Right ventricle myocardium inferior (tissue), 1 donor: ENCODE results near the gene CASR. TPM values are rescaled to one million over a fixed set of nuclear protein-coding genes. Genes with fewer than 3 reads are reported as not detected.

Source experiments
- ATAC-seq: fragments of 200-7000 bp; cut with Tn5 transposase; one replicate; pipeline ENCODE4 v1.9.1; 2020; ENCODE audit warnings: mild to moderate bottlenecking, moderate library complexity
- DNase-seq: peaks from one replicate; pipeline ENCODE4 v3.0.0; 2021; ENCODE audit errors: missing footprints
- intact Hi-C: fragments of 100-400 bp; cut with DNase I; formaldehyde crosslinking; loops from one replicate; pipeline ENCODE4 v1.11.0; 2022
- total RNA-seq: library from RNA; stranded (reverse); fragmentation: NEBNext Ultra II Directional; extraction: Animal tissue kit (Norgen Biotek cat#: 25700); gene quantifications from one replicate; pipeline ENCODE4 v1.2.1, GENCODE V29; 2021
- donor health status: DM: no; HTN: yes; CAD: no; lungs with severe emphysema.

The CASR gene
- total RNA-seq, 1 donor from 2014 or later, result not detected

DNA sequence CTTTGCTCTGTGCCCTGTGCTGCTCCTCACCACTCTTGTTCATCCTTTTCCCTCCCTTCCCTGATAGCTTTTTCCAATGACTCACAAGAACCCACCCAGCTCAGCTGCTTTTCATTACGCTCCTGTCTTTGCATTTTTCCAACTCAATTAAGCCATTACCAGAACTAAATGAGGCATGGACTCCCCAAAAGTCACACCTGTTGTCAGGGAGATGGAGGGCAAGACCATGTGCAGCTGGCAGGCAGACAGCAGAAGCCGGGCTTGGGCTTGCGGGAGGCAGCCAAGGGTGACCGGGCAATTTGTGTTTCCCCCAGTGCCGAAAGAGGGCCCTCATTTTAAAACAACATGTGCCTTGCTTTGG, 64.3 kb downstream of the CASR start:
- intact Hi-C loops, result no loop called here
- DNase-seq (no peak), ATAC-seq (no peak)

DNA sequence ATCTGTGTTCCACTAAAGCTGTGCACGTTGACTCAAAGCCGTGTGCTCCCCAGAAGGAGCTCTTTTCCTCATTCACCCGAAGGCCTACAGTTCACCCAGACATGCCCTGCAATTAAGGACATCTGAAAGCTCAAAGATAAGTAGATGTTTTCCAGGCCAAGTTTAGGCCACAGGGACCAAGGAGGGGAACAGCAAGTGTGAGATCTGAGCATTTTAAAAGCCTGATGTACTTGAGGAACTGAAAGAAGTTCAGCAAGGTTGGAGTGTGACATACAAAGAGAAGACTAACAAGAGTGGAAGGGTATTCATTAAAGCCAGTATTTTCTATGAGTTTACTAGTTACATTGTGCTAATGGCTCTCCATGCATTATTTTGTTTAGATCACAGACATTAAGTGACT, 68.0 kb downstream of the CASR start:
- intact Hi-C loops, result loop anchor here (10.0 kb wide), 1 partner anchor 417 kb away; the partner anchor contains the start of genes EAF2 and IQCB1
- DNase-seq (no peak), ATAC-seq (no peak)

DNA sequence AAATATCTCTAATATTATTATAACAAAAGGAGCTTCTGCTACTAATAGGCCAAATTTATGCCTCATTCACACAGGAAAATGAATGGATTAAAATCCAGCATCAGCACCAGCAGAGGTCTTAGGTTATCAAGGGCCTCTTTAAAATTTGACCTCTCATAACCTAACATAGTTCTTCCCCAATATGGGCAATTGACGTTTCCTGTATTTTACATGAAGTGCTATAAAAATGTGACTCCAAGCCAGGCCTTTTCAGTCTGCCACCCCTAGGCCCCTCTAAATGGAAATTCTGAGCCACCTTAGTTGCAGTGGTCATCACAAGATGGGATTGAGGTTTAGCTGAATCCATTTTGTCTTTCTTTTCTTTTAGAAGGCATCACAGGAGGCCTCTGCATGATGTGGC, 70.1 kb downstream of the CASR start:
- ATAC-seq (no peak), DNase-seq (no peak)
- intact Hi-C loops, result loop anchor here (10.0 kb wide), 1 partner anchor 419 kb away; the partner anchor contains the start of genes EAF2 and IQCB1

DNA sequence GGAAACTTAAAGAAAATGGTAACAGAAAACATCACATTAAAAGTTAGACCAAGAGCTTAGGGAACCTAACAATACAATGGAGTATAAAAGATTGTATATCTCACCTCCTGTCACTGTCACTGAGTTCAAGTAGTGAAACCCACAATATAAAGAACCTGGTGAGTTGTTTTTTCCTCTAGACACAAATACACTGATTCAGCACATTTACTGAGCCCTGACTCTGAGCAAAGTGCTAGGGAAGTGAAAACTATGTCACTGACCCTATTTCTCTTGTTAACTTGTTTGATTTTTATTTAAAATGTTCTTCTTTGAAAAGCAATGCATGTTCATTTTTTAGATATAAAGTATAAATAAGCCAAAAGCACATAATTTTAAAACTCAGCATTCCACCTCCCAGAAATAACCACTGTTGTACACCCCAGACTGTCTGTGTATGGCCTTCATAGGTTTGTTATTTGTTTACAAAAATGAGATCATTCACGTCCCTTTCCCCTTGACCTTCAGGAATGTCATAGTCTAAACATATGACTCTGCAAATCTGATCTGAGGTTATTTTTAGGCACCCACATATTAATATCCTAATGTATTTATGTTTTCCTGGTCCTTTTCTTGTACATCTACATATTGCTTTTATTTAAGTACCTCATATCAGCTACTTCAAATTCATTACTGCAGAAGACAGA, 72.4 kb downstream of the CASR start:
- intact Hi-C loops, result loop anchor here (10.0 kb wide), 1 partner anchor 421 kb away; the partner anchor contains the start of genes EAF2 and IQCB1
- DNase-seq, result no peak
- no peak for ATAC-seq

DNA sequence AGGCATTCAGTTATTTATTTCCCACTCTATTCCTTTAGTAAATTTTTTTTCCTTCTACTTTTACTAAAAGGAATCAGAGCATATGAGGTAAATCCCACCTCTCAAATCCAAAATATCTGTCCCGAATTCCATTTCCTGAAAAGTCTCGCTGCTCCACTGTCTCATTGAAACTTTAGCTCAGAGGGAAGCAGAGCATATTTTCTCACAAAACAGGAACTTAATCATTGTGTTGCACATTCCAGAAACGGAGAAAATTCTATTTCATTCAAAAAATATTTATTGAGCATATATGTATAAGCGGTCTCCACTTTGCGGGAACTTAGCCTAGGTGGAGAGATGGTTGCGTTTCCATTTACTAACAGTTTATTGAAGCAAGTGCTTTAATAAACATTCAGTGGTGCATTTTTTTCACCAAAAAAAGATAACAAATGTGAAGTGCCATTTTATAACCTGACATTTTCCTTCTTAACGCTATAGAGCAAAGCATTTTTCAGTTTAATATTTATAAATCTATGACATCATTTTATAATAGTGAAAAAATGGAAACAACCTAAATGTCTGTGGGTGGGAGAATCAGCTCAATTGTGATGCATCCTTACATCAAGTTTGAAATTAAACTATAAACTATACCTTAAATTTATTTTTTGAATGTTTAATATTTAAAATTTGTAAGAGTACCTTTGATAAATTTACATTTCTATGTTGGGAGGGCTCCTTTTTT, 74.3 kb downstream of the CASR start:
- DNase-seq, result no peak
- ATAC-seq, result no peak
- intact Hi-C loops, result loop anchor here (10.0 kb wide), 1 partner anchor 423 kb away; the partner anchor contains the start of genes EAF2 and IQCB1

DNA sequence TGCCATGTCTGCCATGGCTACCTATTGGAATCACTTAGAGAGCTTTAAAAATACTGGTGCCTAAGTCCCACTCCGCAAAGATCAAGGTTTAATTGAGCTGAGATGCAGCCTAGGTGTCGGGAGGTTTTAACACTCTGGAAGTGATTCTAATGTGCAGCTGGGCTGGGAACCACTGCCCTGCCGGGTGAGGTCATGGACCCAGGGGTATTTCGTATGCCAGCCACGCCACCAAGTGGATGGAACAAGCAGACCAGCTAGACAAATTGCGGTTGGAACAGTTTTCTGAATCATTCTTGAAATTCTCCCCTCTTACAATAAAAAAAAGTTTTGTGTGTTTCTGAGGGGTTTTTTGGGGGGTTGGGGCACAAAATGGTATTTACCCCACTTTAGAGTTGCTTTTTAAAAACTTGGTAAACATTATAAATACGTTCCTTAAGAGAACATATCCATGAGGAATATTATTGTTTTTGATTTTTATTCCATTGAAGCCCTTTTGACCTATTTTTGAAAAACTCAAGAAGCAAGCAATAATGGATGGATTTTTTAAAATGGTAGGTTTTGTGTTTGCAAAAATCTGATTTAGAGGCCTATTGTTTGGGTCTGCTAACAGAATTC, 75.4 kb downstream of the CASR start:
- intact Hi-C loops, result loop anchor here (10.0 kb wide), 1 partner anchor 424 kb away; the partner anchor contains the start of genes EAF2 and IQCB1
- peak; percentile 87 for DNase-seq
- peak; percentile 92 for ATAC-seq

DNA sequence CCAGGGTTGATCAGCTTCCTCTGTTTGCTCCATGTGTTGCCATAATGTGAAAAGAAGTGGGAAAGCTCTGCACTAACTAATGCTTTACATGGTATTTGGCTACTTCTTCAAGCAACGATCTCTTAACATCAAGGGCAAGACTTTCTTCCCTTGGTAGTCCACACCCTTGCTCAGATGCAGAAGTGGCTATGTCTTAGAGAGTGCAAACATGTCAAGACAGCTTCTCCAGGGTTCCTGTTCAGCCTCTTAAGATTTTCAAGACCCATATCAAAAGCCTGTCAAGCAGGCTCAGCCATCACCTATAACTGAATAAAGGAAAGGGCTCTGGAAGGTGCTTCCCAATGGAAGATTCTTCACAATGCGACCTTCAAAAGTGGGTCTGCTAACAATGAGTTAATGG, 76.7 kb downstream of the CASR start:
- ATAC-seq, result no peak
- intact Hi-C loops, result no loop called here
- DNase-seq, result no peak

DNA sequence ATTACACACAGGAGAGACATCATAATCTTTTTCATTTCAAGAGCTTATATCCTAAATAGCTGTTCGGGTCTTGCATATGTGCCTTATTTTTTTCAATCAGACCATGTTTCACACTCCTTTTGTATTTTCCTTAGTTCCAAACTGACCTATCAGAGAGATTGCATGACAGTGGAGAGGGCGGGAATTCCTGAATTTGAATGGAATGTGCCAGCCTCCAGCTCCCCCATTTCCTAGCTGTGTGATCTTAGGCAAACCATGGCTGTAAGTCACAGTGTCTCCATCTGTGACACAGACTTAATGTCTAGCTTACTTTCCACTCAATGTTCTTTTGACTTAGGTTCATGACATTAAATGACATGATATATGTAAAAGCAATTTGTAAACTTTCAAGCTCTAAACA, 79.6 kb downstream of the CASR start:
- ATAC-seq (no peak), DNase-seq (no peak)
- intact Hi-C loops, result no loop called here

DNA sequence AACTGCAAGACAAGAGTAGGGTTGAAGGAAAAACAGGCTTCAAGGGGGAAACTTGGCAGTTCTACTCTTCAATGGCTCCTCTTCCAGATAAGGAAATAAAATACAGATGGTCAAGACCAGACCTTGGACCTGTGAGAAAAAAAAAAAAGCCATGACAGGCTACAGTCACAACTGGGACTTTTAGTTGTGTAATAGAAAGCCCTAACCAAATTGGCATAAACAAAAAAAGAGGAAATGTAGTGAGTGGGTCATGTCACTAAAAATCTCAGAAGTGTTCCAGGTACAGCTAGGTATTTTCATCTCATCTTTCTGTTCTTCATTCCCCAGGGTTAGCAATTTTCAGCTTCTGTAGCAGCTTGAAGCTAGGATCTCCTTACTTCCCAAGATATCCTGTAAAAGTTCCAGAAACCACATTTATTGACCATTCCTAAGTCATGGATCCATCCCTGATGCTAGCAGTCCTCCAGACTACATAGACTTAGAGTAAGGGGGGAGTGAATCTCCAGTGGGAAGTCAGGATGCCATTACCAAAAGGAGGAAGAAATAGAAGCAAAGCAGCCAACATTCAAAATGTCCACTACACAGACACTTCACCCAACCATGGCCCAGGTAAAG, 80.6 kb downstream of the CASR start:
- no peak for DNase-seq
- no peak for ATAC-seq
- intact Hi-C loops, result no loop called here

DNA sequence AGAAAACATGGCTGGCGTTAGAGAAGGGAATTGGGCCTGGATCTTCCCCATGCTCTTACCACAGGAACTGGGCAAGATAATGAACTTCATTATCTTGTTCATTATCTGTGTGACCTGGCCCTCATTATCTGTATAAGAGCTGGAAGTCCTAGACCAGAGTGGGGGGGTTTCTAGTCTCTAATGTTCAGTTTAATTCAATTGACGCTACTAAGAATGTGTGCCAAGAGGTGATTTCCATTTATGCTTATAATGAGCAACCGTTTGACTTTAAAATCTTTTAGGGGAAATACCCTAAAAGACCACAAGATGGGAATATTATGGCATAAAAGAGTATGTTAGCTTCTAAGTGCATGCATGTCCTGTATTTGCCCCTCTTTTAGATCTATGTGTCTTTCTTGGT, 82.5 kb downstream of the CASR start:
- ATAC-seq, result no peak
- intact Hi-C loops, result no loop called here

DNA sequence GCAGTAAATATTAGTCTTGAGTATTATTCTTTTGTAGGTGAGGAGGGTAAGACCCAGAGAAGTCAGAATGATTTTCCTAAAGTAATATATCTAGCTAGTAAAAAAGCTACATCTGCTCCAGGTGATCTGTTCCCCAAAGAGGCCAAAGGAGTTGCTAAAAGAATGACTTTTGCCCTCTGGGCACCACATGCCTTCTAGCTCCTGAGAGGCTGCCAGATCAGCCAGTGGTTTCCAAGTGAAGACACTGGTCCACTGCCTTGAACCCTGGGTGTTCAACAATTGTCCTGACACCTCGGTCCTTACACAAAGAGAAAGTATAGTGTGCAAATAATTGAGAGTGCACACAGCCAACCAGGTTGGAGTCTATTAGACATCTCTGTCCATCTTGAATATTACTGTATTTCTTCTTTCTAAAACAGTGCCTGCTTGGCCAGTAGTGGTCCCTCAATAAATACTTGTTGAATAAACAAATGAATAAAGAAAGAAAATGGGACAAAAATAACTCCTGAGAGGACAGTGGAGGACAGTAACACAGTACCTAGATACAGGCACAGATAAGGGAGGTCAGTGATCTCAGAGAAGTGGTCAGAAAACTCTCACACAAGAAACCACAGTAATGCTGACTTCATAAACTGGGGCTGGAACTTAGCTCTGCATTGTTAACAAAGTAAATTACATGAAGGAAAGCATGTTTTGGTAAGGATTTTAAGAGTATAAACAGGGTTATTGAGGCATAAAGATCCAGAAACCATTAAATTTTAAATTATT, 85.0 kb downstream of the CASR start:
- intact Hi-C loops, result no loop called here
- DNase-seq (no peak), ATAC-seq (no peak)

More for the DNA sequence above, 82.5 kb downstream of the CASR start:
- DNase-seq, result no peak

DNA sequence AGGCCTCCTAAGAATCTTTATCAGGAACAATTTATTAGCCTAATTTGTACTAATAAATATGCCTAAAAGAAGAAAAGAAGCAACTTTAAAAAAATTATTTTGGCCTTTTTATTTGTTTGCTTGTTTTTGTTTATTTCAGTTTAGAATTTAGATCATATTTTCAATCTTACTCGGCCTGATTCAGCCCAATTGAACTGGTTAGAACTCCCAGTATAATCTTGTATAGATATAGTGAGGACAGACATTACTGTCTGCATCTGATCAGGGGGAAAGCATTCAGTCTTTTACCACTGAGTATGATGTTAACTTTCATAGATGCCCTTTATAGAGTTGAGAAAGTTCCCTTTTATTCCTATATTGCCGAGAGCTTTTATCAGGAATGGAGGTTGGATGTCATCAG, 85.6 kb downstream of the CASR start:
- DNase-seq (no peak), ATAC-seq (no peak)
- intact Hi-C loops, result no loop called here

DNA sequence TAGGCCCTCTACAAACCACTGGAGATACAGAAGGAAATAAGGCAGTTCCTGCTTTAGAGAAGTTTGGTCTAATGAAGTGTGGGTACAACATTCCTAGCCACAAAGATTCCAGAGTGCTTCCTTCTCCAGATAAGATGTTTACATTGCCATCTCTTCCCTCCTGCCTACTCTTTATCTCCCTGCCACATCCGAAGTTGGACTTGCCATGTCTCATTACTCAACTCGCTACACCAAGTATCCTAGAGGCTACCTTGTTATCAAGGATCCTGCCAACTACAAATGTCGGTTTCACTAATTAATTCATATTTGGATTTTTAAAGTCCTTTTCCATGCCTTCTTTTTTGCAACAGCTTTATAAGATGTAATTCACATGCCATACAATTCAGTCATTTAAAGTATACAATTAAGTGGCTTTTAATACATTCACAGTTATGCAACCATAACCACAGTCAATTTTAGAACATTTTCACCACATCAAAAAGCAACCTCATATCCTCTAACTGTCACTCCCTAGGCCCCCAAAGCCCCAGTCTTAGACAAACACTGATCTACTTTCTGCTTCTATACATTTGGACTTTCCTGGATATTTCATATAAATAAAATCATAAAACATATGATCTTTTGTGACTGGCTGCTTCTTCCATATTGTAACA, 87.9 kb downstream of the CASR start:
- ATAC-seq, result no peak
- no peak for DNase-seq
- intact Hi-C loops, result no loop called here

DNA sequence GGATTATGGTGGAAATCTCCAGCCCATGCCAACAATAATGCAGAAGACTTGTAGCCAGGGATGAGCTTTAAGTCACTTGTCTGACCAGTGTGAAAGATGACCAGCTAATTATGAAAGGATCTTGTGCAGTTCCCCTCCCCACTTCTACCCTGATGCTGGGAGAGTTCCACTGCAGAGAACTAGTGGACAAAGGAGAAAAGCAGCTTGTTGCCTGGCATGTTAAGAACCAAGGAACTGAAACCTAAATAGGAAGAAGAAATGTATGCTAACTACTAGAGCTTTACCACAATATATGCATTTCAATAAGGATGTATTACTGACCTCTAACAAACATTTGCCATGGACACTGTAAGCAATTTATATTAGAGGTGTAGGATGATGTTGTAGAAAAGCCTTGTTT, 89.4 kb downstream of the CASR start:
- DNase-seq (no peak), ATAC-seq (no peak)
- intact Hi-C loops, result no loop called here

DNA sequence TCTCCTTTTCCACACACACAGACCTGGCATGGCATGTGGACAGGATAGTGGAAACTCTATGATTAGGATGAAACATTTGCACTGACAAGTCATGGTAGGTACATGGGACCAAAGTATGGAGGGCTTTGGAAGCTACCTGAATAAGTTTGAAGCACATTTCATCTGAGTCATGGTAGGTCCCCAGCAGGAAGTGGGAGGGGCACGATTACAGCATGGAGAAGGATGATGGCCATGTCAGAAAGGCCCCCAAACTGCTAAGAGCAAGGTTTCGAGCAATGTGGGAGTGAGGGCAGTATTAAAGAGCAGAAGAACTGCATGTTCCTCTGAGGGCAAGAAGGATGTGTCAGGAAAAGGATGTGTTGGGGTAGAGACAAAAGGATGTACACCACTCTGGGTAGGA, 90.0 kb downstream of the CASR start:
- ATAC-seq, result no peak
- intact Hi-C loops, result no loop called here
- DNase-seq, result no peak

DNA sequence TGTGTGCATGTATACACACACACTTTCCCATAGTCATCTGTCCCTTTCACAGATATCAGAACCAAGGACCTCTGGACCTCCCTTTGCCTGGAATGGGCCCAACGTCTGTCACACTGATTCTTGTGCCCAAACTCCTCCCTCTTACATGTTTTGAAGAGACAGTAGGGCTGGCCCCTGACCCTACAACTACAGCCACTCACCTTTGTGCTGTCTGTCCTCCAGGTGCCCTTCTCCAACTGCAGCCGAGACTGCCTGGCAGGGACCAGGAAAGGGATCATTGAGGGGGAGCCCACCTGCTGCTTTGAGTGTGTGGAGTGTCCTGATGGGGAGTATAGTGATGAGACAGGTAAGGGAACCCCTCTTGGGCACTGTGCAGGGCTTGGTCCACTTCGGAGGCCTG, 98.4 kb downstream of the CASR start:
- intact Hi-C loops, result no loop called here
- ATAC-seq, result no peak
- no peak for DNase-seq

DNA sequence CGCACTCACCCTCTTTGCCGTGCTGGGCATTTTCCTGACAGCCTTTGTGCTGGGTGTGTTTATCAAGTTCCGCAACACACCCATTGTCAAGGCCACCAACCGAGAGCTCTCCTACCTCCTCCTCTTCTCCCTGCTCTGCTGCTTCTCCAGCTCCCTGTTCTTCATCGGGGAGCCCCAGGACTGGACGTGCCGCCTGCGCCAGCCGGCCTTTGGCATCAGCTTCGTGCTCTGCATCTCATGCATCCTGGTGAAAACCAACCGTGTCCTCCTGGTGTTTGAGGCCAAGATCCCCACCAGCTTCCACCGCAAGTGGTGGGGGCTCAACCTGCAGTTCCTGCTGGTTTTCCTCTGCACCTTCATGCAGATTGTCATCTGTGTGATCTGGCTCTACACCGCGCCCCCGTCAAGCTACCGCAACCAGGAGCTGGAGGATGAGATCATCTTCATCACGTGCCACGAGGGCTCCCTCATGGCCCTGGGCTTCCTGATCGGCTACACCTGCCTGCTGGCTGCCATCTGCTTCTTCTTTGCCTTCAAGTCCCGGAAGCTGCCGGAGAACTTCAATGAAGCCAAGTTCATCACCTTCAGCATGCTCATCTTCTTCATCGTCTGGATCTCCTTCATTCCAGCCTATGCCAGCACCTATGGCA, 100.5 kb downstream of the CASR start:
- no peak for ATAC-seq
- DNase-seq, result no peak
- intact Hi-C loops, result no loop called here

DNA sequence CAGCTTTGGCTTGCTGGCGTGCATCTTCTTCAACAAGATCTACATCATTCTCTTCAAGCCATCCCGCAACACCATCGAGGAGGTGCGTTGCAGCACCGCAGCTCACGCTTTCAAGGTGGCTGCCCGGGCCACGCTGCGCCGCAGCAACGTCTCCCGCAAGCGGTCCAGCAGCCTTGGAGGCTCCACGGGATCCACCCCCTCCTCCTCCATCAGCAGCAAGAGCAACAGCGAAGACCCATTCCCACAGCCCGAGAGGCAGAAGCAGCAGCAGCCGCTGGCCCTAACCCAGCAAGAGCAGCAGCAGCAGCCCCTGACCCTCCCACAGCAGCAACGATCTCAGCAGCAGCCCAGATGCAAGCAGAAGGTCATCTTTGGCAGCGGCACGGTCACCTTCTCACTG, 101.0 kb downstream of the CASR start:
- intact Hi-C loops, result no loop called here
- no peak for ATAC-seq
- DNase-seq, result peak; percentile 44
